Transverse colon (tissue), 4 donors: ENCODE data around the gene SPINK6.

ENCODE experiments used
- CTCF ChIP-seq, 5 experiments: fragments of 200-600 bp in 3 of 5; fragments of 450-650 bp in 2 of 5; sonication (generic) in 3 of 5; IDR thresholded peaks; 1 replicate in 2 of 5; 2 replicates in 3 of 5; pipeline ENCODE4 v1.5.1; 2016 to 2017; ENCODE audit warnings: antibody characterized with exemption in 5 of 5, inconsistent platforms in 3 of 5, mild to moderate bottlenecking in 2 of 5, moderate library complexity in 1 of 5
- EP300 ChIP-seq: sonication (generic); formaldehyde crosslinking; IDR thresholded peaks from one replicate; pipeline ENCODE4 v1.6.1; 2017; ENCODE audit warnings: antibody characterized with exemption, low read depth
- POLR2A ChIP-seq: fragments of 450-650 bp; IDR thresholded peaks from one replicate; pipeline ENCODE4 v1.6.1; 2016; ENCODE audit warnings: antibody characterized with exemption, mild to moderate bottlenecking, moderate library complexity
- POLR2AphosphoS5 ChIP-seq, 3 donors: sonication (generic); formaldehyde crosslinking; IDR thresholded peaks; one replicate each; pipeline ENCODE4 v1.6.1; 2016; ENCODE audit warnings: antibody characterized with exemption in 3 of 3

- no peak for TF ChIP-seq CTCF (IDR thresholded peaks at IDR 0.05)
- TF ChIP-seq EP300: no peak
- no peak for TF ChIP-seq POLR2A
- peak; percentile 43 to 66 (median 62) for TF ChIP-seq POLR2AphosphoS5 (IDR thresholded peaks at IDR 0.05)
Observed at GRCh38 chr5:148193202-148193601, 9.6 kb upstream of the SPINK6 start.
